HCT116 (cell line): Measurements from ENCODE around the gene PDPK1.
"Not testable (repeated sequence)": the region's sequence is repeated elsewhere in the genome, so short reads cannot be mapped to it uniquely, and the experiment has no call there.

Experiments used
- EZH2 ChIP-seq: fragments of 200-600 bp; sonication (generic); IDR thresholded peaks from 2 replicates; pipeline ENCODE4 v1.6.1; 2017; ENCODE audit warnings: antibody characterized with exemption, mixed run types
- POLR2A ChIP-seq: IDR thresholded peaks from 2 replicates; pipeline ENCODE4 v1.7.0; 2011; ENCODE audit warnings: borderline replicate concordance; ENCODE audit not compliant: insufficient read depth, insufficient read length; ENCODE audit errors: extremely low read depth
- SIN3A ChIP-seq: IDR thresholded peaks from 2 replicates; pipeline ENCODE4 v1.6.1; 2012; ENCODE audit warnings: low read depth
- TCF7L2 ChIP-seq: IDR thresholded peaks from 2 replicates; pipeline ENCODE4 v1.7.0; 2011; ENCODE audit warnings: borderline replicate concordance, inconsistent platforms; ENCODE audit not compliant: insufficient read depth, insufficient read length; ENCODE audit errors: extremely low read depth
- TF ChIP-seq, protein P1 (sequence below), 3 experiments: fragments of 200-600 bp in 1 of 3; sonication (generic) in 1 of 3; IDR thresholded peaks in 2 of 3; conservative IDR thresholded peaks in 1 of 3; 2 replicates each; pipeline ENCODE4 v1.5.1; 2012 to 2017; ENCODE audit warnings: low read depth in 2 of 3, low read length in 2 of 3, antibody characterized with exemption in 1 of 3, borderline replicate concordance in 1 of 3, control low read depth in 1 of 3, mild to moderate bottlenecking in 1 of 3, mixed read lengths in 1 of 3, mixed run types in 1 of 3, moderate library complexity in 1 of 3; ENCODE audit not compliant: insufficient read depth in 1 of 3
- TF ChIP-seq, protein P2 (sequence below): IDR thresholded peaks from 2 replicates; pipeline ENCODE4 v1.6.1; 2011; ENCODE audit warnings: mild to moderate bottlenecking, low read length, moderate library complexity; ENCODE audit not compliant: insufficient replicate concordance; ENCODE audit errors: extremely low read depth
- TF ChIP-seq, protein P3 (sequence below): IDR thresholded peaks from 2 replicates; pipeline ENCODE4 v1.6.1; 2012
- TF ChIP-seq, protein P4 (sequence below): IDR thresholded peaks from 2 replicates; pipeline ENCODE4 v1.6.1; 2012; ENCODE audit warnings: low read depth

DNA sequence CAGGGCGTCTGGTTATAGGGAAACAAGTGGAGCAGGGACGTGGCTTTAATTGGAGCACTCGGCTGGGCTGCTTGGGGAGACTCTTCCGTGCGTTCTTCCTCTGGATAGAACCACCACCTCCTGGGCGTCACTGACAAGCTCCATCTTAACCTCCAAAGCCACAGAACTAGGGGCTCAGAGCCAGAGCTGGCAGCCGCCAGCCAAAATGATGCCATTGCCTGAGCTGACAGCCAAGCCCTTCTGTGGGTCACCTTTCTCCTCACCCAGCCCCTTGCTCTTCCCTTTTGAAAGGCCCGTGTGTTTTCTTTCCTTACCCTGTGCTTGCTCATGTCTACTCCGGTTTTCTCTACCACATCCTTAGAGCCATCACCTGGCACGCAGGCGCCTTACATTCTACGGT is 62.0 kb downstream of the PDPK1 start:
- TF ChIP-seq, protein P1, sequence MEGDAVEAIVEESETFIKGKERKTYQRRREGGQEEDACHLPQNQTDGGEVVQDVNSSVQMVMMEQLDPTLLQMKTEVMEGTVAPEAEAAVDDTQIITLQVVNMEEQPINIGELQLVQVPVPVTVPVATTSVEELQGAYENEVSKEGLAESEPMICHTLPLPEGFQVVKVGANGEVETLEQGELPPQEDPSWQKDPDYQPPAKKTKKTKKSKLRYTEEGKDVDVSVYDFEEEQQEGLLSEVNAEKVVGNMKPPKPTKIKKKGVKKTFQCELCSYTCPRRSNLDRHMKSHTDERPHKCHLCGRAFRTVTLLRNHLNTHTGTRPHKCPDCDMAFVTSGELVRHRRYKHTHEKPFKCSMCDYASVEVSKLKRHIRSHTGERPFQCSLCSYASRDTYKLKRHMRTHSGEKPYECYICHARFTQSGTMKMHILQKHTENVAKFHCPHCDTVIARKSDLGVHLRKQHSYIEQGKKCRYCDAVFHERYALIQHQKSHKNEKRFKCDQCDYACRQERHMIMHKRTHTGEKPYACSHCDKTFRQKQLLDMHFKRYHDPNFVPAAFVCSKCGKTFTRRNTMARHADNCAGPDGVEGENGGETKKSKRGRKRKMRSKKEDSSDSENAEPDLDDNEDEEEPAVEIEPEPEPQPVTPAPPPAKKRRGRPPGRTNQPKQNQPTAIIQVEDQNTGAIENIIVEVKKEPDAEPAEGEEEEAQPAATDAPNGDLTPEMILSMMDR (IDR thresholded peaks at IDR 0.05 in 2 of 3, conservative IDR thresholded peaks at IDR 0.05 in 1 of 3; ENCODE audit: borderline replicate concordance in 1 of 3, insufficient read depth in 1 of 3, low read depth in 2 of 3, low read length in 2 of 3): not testable (repeated sequence)
- TF ChIP-seq POLR2A, SIN3A, EZH2, TCF7L2: not testable (repeated sequence)
- TF ChIP-seq, protein P2, sequence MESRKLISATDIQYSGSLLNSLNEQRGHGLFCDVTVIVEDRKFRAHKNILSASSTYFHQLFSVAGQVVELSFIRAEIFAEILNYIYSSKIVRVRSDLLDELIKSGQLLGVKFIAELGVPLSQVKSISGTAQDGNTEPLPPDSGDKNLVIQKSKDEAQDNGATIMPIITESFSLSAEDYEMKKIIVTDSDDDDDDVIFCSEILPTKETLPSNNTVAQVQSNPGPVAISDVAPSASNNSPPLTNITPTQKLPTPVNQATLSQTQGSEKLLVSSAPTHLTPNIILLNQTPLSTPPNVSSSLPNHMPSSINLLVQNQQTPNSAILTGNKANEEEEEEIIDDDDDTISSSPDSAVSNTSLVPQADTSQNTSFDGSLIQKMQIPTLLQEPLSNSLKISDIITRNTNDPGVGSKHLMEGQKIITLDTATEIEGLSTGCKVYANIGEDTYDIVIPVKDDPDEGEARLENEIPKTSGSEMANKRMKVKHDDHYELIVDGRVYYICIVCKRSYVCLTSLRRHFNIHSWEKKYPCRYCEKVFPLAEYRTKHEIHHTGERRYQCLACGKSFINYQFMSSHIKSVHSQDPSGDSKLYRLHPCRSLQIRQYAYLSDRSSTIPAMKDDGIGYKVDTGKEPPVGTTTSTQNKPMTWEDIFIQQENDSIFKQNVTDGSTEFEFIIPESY: not testable (repeated sequence)
- TF ChIP-seq, protein P3, sequence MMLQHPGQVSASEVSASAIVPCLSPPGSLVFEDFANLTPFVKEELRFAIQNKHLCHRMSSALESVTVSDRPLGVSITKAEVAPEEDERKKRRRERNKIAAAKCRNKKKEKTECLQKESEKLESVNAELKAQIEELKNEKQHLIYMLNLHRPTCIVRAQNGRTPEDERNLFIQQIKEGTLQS: not testable (repeated sequence)
- TF ChIP-seq, protein P4, sequence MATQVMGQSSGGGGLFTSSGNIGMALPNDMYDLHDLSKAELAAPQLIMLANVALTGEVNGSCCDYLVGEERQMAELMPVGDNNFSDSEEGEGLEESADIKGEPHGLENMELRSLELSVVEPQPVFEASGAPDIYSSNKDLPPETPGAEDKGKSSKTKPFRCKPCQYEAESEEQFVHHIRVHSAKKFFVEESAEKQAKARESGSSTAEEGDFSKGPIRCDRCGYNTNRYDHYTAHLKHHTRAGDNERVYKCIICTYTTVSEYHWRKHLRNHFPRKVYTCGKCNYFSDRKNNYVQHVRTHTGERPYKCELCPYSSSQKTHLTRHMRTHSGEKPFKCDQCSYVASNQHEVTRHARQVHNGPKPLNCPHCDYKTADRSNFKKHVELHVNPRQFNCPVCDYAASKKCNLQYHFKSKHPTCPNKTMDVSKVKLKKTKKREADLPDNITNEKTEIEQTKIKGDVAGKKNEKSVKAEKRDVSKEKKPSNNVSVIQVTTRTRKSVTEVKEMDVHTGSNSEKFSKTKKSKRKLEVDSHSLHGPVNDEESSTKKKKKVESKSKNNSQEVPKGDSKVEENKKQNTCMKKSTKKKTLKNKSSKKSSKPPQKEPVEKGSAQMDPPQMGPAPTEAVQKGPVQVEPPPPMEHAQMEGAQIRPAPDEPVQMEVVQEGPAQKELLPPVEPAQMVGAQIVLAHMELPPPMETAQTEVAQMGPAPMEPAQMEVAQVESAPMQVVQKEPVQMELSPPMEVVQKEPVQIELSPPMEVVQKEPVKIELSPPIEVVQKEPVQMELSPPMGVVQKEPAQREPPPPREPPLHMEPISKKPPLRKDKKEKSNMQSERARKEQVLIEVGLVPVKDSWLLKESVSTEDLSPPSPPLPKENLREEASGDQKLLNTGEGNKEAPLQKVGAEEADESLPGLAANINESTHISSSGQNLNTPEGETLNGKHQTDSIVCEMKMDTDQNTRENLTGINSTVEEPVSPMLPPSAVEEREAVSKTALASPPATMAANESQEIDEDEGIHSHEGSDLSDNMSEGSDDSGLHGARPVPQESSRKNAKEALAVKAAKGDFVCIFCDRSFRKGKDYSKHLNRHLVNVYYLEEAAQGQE: not testable (repeated sequence)
